CD1c-positive myeloid dendritic cell (primary cell): ENCODE results near the gene SNED1.

Experiments used
- DNase-seq: peaks from one replicate; pipeline ENCODE4 v3.0.0-alpha.2; 2016; ENCODE audit errors: extremely low spot score

SNED1 gene

DNA sequence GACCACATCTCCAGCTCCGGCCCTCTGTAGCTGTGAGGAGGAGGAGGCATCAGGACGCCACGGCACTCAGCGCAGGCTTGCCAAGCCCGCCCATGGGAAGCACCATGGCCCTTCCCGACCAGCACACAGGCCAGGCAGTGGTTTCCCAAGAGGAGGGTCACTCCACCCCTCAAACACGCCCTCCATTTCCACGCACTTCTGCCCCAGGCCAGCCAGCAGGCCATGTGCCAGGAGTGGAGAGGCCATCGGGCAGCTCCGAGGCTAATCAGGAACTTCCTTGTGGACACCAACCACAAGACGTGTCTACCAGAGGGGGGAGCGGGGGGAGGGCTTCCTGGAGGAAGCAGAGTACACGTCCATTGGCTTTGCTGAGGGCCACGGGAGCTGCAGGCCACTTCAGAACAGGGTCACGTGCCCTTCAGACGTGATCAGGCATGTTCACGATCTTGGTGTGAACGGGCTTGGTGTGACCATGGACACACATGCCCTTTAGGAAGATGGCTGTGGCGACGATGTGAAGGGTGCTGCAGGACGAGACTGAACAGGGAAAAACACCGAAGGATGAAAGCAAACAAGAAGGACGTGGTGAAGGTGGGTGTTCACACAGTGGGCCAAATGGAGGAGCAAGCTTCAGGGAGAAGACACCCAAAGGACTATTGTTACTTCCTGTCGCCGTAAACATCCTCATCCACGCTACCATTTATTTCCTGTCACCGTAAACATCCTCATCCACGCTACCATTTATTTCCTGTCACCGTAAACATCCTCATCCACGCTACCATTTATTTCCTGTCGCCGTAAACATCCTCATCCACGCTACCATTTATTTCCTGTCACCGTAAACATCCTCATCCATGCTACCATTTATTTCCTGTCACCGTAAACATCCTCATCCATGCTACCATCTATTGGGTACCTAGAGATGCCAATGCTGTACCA is 110.1 kb downstream of the SNED1 start:
- no peak for DNase-seq

DNA sequence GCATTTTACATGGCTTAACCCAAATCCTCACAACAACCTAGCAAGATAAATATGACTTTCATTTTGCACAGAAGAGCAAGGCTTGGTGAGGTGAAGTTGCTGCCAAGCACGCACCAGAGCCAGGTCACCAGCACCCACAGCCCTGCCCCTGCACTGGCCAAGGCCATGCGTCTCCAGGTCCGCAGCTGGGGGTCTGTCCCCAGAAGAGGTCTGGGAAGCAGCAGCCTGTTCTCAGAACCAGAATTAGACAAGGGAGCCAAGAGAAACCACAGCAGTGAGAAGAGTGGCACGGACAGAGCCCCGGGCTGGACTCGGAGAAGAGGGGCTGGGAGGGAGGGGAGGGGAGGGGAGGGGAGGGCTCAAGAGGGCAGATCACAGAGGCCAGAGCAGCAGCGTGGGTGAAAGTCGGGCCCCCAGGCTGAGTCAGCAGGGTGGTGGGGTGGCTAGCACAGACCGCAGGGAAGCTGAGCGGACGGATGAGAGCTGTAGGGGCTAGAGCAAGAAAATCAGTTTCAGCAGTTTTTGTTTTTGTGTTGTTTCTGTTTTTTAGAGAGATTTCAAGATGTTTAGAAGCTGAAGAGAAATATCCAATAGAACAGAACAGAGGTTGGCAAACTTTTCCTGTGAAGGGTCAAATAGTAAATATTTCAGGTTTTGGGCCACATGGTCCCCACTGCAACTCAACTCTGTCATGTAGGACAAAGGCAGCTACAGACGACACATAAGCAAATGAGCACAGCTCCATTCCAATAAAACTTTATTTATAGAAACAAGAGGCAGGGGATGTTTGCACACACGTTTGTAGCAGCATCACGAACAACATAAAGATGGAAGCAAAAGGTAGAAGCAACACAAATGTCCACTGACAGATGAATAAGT is 111.0 kb downstream of the SNED1 start:
- no peak for DNase-seq

DNA sequence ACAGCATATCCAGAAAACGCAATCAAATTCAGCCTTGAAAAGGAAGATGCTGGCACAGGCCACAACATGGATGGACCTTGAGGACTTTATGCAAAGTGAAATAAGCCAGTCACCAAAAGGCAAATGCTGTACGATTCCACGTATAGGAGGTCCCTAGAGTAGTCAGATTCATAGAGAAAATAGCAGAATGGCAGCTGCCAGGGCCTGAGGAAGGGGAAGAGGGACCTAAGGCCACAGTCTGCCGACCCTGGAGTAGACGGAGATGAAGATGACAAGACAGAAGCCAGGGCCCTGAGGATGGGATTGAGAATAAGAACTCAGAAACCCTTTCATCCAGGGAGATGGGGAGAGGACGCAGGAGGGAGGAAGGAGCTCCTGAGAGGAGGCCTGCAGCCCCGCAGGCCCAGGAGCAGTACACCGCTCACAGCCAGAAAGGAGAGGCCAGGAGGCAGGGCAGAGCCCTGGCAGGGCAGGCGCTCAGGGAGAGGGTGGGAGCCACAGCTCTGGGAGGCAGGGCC is 111.7 kb downstream of the SNED1 start:
- DNase-seq: no peak

- no peak for DNase-seq
Observed at GRCh38 chr2:241110607-241111439, 112.4 kb downstream of the SNED1 start.

DNA sequence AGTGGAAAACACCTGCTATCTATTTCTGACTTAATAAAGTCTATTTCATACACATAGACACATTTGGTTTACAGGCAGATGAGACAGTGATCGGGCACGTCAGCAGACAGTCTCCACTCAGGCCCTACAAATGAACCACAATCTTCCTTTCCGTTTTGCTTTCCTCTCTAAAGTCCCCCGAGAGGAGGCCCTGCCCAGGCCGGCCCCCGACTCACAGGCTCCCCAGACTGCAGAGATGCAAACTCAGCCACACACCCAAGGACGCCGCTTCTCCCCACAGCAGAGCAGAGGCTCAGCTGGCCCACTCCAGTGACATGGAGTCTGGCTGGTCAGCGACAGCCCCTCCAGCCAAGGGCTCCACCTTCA is 113.0 kb downstream of the SNED1 start:
- no peak for DNase-seq

GRCh38 chr2:241112046-241112445 is 113.6 kb downstream of the SNED1 start:
- DNase-seq: no peak

DNA sequence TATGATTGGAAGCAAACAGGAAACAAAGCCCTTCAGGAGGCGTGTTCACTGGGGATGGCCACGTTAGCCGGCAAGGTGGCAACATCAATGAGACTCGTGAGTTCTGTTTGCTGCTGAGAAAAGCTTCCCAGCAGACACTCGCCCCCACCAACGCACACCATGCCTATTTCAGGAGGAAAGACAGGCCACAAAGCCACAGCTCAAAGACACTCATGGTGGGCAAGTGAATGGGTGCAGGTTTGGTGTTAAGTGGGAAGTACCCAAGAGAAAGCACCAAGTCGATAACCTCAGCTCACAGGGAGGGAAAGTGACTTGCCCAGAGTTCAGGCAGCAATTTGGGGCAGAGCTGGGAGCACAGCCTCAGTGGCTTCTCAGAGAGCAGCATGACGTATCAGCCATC is 114.2 kb downstream of the SNED1 start:
- no peak for DNase-seq

DNA sequence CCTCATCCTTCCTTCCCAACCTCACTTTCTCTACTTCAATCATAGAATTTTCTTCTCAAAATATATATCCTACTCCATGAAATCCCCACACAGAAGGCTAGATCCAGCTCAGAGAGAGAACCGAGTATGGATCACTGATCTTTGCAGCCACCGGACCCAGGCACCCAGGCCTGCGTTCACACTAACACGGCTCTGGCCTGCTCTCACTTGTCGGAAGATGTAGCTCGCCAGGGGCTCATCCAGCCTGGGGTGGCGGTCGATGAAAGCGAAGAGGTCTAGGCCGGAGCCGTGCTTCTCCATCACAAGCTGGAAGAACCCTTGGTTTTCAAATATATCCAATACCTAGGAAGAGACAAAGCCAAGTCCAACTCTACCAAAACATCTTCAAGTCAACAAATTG is 116.4 kb downstream of the SNED1 start:
- no peak for DNase-seq

DNA sequence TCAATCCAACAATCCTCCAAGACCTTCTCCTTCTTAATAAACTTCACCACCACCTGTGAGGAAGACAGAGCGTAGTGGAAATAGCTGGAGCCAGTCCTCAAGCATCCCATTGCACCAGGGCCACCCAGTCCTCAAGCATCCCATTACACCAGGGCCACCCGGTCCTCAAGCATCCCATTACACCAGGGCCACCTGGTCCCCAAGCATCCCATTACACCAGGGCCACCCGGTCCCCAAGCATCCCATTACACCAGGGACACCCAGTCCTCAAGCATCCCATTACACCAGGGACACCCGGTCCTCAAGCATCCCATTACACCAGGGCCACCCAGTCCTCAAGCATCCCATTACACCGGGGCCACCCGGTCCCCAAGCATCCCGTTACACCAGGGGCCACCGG is 116.9 kb downstream of the SNED1 start:
- DNase-seq: no peak

- no peak for DNase-seq
Observed at GRCh38 chr2:241116606-241117560, 118.5 kb downstream of the SNED1 start.

DNA sequence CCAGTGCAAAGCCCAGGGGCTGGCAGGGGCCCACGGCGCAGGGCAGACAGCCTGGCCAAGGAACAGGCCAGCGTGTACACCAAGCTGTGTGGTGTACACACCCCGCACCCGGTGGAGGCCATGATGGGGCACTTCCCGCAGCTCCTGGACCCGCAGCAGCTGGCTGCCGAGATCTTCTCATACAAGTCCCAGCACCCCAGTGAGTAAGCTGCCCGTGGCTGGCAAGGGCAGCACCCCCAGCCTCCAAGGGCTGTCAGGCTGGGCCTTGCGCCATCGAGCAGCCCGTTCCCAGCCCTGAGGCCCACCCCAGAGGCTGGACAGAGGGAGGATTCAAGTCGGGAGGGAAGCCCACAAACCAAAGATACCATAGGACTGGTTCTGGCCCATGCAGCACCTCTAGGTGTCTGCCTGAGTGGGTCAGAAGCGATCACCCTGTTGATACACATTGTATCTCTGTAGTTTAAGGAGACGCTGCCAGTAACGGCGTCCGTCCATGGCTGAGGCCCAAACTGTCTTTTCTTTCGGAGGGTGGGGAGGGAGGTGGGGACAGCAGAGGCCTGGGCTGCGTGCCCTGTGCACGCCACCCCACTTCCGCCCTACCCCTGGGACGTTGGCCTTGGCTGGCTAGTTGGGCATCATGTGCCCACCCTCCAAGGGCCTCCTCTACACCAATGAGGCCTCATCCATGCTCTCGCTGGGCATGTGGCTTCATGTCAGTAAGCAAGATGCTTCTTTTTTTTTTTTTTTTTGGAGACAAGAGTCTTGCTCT is 120.5 kb downstream of the SNED1 start:
- no peak for DNase-seq

- DNase-seq: no peak
Observed at GRCh38 chr2:241120440-241120839, 122.0 kb downstream of the SNED1 start.

DNA sequence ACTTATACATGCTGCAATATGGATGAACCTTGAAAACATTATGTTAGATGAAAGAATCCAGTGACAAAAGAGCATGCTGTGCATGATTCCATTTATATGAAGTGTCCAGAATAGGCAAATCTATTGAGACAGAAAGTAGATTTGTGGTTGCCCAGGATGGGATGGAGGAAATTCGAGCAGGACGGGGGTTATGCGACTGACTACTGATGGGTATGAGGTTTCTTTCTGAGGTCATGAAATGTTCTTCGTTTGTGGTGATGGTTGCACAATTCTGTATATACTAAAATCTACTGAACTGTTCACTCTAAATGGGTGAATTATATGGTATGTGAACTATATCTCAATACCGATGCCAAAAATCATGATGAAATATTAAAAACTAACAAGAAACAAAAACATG is 122.6 kb downstream of the SNED1 start:
- DNase-seq: no peak

GRCh38 chr2:241122376-241123002 is 124.1 kb downstream of the SNED1 start:
- no peak for DNase-seq

DNA sequence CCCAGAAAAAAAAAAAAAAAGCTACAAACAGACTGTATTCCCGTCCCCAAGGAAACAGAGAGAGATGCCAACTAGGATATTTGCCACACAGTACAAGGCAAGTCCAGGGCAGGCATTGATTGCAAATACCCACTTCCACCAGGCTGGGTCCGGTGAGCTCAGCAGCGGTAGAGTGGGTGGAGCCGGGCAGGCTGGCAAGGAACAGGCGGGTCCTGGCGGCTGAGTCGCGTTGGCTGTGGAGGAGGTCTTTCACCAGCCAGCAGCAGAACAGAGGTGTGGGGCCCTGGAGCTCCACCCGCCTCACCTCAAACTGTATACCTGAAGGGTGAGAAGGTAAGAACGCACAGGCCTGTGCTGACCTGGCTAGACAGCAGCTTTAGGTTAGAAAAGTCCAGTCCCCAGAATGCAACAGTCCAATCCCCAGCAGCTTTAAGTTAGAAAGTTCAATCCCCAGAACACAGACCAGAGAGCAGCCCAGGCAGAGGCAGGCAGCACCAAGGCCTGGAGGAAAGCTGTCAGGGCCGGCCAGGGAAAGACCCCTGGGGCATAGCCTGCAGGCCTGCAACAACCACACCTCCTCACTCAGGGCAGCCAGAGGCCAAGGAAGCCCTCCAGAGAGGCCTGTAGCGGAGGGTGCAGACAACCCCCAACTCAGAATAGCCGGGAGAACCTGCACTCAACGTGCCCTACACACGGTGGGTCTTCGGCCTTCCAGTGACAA is 125.6 kb downstream of the SNED1 start:
- DNase-seq: no peak

DNA sequence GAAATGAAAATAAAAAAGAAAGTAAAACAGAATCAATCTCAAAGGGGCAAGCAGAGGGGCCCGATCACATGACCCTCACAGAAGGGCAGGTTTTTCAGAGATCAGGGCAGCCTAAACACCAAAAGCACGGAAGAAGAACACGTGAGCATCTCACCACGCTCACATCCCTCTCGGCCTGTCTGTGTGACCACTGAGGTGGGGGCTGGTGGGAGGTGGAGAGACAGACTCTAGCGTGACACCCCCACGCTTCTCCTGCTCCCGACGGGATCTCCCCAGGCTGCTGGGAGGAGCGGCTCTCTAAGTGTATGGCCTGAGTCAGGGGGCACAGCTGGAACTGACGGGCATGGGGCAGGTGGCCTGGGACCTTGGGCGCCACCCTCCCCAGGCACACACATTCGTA is 127.2 kb downstream of the SNED1 start:
- no peak for DNase-seq

DNA sequence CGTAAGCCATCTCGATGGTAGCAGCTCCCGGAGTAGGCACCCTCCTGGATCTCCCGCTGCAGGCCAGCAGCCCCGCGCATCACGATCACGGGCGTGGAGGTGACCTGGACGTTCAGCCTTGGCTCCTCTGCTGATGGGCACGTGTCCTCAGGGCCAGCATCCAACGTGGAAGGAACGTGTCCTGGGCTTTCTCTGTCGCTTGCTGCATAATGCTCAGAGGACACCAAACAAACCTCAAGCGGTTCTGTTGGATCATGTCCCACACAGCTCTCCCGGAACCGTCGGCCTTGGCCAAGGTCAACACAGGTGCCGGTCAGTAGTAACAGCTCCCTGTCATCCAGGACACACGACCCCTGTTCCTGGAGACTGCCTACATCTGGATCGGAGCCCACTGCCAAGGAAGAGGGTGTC is 127.8 kb downstream of the SNED1 start:
- no peak for DNase-seq

DNA sequence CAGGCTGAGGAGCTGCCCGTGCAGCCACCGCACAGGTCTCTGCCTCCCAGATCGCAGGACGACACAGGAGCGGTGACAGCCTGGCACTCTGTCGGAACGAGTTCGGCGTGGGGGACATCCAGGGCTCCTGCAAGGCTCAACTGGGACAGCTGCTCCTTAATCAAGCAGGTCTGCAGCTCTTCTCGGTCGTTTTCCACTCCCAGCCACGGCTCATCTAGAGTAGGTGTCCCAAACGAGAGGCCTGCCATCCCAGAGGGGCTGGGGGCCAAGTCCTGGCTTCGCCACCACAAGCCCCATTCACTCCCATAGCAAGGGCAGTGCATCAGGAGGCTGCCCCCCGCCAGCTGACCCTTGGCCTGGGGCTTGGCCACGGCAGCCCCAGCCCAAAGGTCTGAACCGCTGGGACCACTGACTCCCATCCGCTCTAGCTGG is 128.4 kb downstream of the SNED1 start:
- DNase-seq: no peak

- no peak for DNase-seq
Observed at GRCh38 chr2:241128266-241128665, 129.8 kb downstream of the SNED1 start.
